BJ (cell line): ENCODE measurements around the gene WFDC5. TPM values are rescaled to one million over a fixed set of nuclear protein-coding genes. Genes with fewer than 3 reads are reported as not detected.

Source experiments
- CTCF ChIA-PET: fragments of 350-600 bp; formaldehyde crosslinking; extraction: SDS; loops from one replicate; lab custom pipeline; 2021; ENCODE audit warnings: antibody characterized with exemption, inconsistent platforms; lab: Yijun Ruan, JAX
- POLR2A ChIA-PET: fragments of 300-600 bp; sonication (Branson Sonifier 250); formaldehyde crosslinking; extraction: SDS; loops from one replicate; lab custom pipeline; 2021; ENCODE audit warnings: antibody characterized with exemption; lab: Charles Lee
- DNase-seq: peaks from one replicate; pipeline ENCODE4 v3.0.0-alpha.2; 2011; ENCODE audit warnings: low read depth
- H3K27me3 ChIP-seq: 2 replicates; pipeline ENCODE4 v1.6.0; 2011; ENCODE audit warnings: low read length; ENCODE audit not compliant: control insufficient read depth, insufficient read depth
- H3K36me3 ChIP-seq: 2 replicates; pipeline ENCODE4 v1.5.1; 2011; ENCODE audit warnings: low read length; ENCODE audit not compliant: control insufficient read depth, insufficient read depth
- H3K4me3 ChIP-seq: 2 replicates; pipeline ENCODE4 v1.5.1; 2011; ENCODE audit warnings: low read depth, mild to moderate bottlenecking, control low read depth, low read length
- CTCF ChIP-seq: IDR thresholded peaks from 2 replicates; pipeline ENCODE4 v1.5.1; 2011; ENCODE audit warnings: low read depth, mild to moderate bottlenecking, control low read depth, inconsistent platforms, low read length, moderate library complexity; ENCODE audit not compliant: insufficient read depth
- polyA plus RNA-seq: library from polyadenylated mRNA; depleted of rRNA; stranded (reverse); fragments of >200 nt; gene quantifications from 2 replicates; pipeline ENCODE4 v1.2.3, GENCODE V29; 2011

Gene WFDC5
- polyA plus RNA-seq, 1 experiment, result not detected

GRCh38 chr20:45124365-45124764 lies 9.4 kb upstream of the WFDC5 start, which contains the start of gene WFDC12:
Gene WFDC12, minus strand, starts transcription at chr20:45124465. Its CDS starts 18 bp downstream, at chr20:45124447.
- ChIA-PET CTCF (interaction anchor here (1.7 kb wide), 1 partner anchor 13 kb away, joined by 9 read pairs; no protein-coding TSS in a partner anchor), POLR2A (no interaction called here)
- TF ChIP-seq CTCF, result no peak

GRCh38 chr20:45121388-45121787 lies 6.4 kb upstream of the WFDC5 start:
- Histone ChIP-seq H3K27me3 (peaks cover 12% of the 10 kb centered on the region), H3K36me3 (no peaks in the 10 kb centered on the region), H3K4me3 (no peak overlapping the region)
- TF ChIP-seq CTCF, result no peak
- POLR2A ChIA-PET, result interaction anchor here (0.6 kb wide), 1 partner anchor 613 kb away, joined by 3 read pairs; no protein-coding TSS in a partner anchor
- CTCF ChIA-PET, result interaction anchor here (0.8 to 2.4 kb wide), 5 partner anchors 9 to 172 kb away, joined by 3 to 9 read pairs (median 4); no protein-coding TSS in a partner anchor
- no peak for DNase-seq

More at GRCh38 chr20:45124365-45124764, 9.4 kb upstream of the WFDC5 start, which contains the start of gene WFDC12:
- Histone ChIP-seq H3K27me3 (peaks cover 9% of the 10 kb centered on the region), H3K4me3 (no peak within 1 kb of the TSS), H3K36me3 (no peaks in the 10 kb centered on the region)
- no peak for DNase-seq

GRCh38 chr20:45119556-45120266 lies 4.7 kb upstream of the WFDC5 start:
- Histone ChIP-seq H3K4me3 (no peak overlapping the region), H3K27me3 (peaks cover 19% of the 10 kb centered on the region), H3K36me3 (no peaks in the 10 kb centered on the region)
- DNase-seq, result no peak
- no peak for TF ChIP-seq CTCF
- ChIA-PET POLR2A (no interaction called here), CTCF (interaction anchor here (0.6 to 2.4 kb wide), 4 partner anchors 7 to 308 kb away, joined by 4 to 9 read pairs (median 4); no protein-coding TSS in a partner anchor)

GRCh38 chr20:45118028-45118427 lies 3.1 kb upstream of the WFDC5 start:
- Histone ChIP-seq H3K36me3 (no peaks in the 10 kb centered on the region), H3K27me3 (peaks cover 19% of the 10 kb centered on the region), H3K4me3 (no peak overlapping the region)
- no peak for TF ChIP-seq CTCF
- no peak for DNase-seq
- ChIA-PET CTCF (no interaction called here), POLR2A (no interaction called here)

GRCh38 chr20:45117581-45117980 lies 2.6 kb upstream of the WFDC5 start:
- no peaks in the 10 kb centered on the region for H3K36me3 ChIP-seq
- CTCF ChIA-PET, result interaction anchor here (1.0 kb wide), 1 partner anchor 21 kb away, joined by 3 read pairs; no protein-coding TSS in a partner anchor
- H3K4me3 ChIP-seq, result no peak overlapping the region
- peaks cover 18% of the 10 kb centered on the region for H3K27me3 ChIP-seq
- DNase-seq, result no peak
- POLR2A ChIA-PET, result no interaction called here
- TF ChIP-seq CTCF, result no peak
